ENCODE results near the gene TESPA1. TPM values are rescaled to one million over a fixed set of nuclear protein-coding genes. Genes with fewer than 3 reads are reported as not detected.

The TESPA1 gene
- total RNA-seq, 1 experiment from 2014 or later = not detected

DNA sequence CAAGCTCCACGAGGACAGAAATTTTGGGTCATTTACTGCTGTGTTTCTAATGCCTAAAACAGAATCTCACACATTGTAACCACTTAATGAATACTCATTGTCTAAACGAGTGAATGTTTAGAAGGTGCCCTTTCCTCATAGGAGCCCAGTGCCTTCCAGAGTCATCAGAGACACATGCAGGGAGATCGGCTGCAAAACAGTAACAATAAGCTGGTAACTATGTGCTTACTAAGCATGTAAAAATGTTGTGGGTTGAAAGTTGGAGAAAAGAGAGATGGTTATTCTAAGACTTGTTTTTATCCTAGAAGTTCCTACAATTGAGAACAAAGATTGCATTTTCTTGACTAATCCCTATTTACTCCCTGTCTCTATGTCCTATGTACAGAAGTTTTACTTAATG is 7.4 kb downstream of the TESPA1 start:
- TF ChIP-seq, protein P1, sequence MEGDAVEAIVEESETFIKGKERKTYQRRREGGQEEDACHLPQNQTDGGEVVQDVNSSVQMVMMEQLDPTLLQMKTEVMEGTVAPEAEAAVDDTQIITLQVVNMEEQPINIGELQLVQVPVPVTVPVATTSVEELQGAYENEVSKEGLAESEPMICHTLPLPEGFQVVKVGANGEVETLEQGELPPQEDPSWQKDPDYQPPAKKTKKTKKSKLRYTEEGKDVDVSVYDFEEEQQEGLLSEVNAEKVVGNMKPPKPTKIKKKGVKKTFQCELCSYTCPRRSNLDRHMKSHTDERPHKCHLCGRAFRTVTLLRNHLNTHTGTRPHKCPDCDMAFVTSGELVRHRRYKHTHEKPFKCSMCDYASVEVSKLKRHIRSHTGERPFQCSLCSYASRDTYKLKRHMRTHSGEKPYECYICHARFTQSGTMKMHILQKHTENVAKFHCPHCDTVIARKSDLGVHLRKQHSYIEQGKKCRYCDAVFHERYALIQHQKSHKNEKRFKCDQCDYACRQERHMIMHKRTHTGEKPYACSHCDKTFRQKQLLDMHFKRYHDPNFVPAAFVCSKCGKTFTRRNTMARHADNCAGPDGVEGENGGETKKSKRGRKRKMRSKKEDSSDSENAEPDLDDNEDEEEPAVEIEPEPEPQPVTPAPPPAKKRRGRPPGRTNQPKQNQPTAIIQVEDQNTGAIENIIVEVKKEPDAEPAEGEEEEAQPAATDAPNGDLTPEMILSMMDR (IDR thresholded peaks at IDR 0.05; ENCODE audit: insufficient read depth in 1 of 2, low read depth in 1 of 2, low read length in 1 of 2, severe bottlenecking in 1 of 2, unreplicated experiment in 1 of 2) = no peak
- intact Hi-C loops (cut with micrococcal nuclease; ENCODE audit: unreplicated experiment) = no loop called here
- Mint-ChIP-seq H3K9me3 (ENCODE audit: unreplicated experiment) (no peaks in the 10 kb centered on the region), H3K36me3 (ENCODE audit: insufficient read depth, unreplicated experiment) (no peaks in the 10 kb centered on the region), H3K27me3 (ENCODE audit: insufficient read depth, unreplicated experiment) (peaks cover 7% of the 10 kb centered on the region), H3K27ac (ENCODE audit: unreplicated experiment) (no peak overlapping the region), H3K4me3 (ENCODE audit: unreplicated experiment) (no peak overlapping the region), H3K4me1 (ENCODE audit: low read depth, unreplicated experiment) (peaks cover 7% of the 10 kb centered on the region)
- H3K27me3 ChIP-seq (replicated peaks; ENCODE audit: control insufficient read depth, insufficient read depth, low read length) = no peaks in the 10 kb centered on the region
- BruUV-seq (replicated peaks) = no TSS peak
- no peaks in the 10 kb centered on the region; the same call in 1 of the 2 replicates for H3K4me1 ChIP-seq
- no peaks in the 10 kb centered on the region for H3K9me3 ChIP-seq
- CTCF ChIA-PET = no interaction called here
- H3K36me3 ChIP-seq (ENCODE audit: control insufficient read depth, insufficient read depth, low read length) = no peaks in the 10 kb centered on the region
- no peak overlapping the region for H3K4me3 ChIP-seq (ENCODE audit: low read depth, low read length)
- DNase-seq = no peak
- POLR2A ChIA-PET = no interaction called here

DNA sequence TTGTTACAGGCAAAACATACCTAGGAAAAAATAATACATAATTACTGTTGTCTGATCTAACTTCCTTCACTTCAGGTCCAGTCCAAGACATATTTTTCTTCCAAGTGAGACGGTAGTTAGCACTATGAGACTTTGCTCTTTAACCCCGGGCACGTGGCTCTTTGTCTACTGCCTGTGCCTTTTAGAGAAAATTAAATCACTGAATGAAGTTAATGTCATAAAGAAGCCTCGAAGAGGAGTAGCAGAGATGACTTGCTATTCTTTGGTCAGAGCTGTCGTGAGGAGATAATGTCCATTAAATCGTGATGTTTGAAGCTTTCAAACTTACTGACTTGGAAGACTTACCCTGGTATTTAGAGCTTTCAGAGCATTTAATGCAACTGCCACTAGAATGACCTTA is 8.7 kb downstream of the TESPA1 start:
- BruUV-seq (replicated peaks) = no TSS peak
- intact Hi-C loops (cut with micrococcal nuclease; ENCODE audit: unreplicated experiment) = no loop called here
- POLR2A ChIA-PET = no interaction called here

DNA sequence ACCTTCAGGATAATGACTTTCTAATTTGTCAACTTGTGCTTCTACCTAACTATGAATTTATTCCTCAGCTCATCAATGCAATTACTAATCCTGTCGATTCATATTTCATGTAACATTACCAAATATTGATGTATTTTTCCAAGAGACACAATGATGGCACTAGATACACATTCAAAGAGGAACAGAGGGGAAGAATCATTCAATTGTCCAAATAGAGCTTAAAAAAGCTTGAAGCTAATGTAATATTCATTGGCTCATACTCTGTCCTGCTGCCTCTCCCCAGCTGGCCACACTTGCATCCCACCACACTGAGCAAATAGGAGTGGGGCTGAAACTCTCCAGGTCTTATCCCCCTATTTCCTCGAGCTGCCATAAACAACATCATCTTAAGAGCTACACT is 9.3 kb downstream of the TESPA1 start:
- Histone ChIP-seq H3K4me3 (ENCODE audit: low read depth, low read length) (no peak overlapping the region), H3K36me3 (ENCODE audit: control insufficient read depth, insufficient read depth, low read length) (no peaks in the 10 kb centered on the region), H3K9me3 (no peaks in the 10 kb centered on the region), H3K27me3 (replicated peaks; ENCODE audit: control insufficient read depth, insufficient read depth, low read length) (no peaks in the 10 kb centered on the region), H3K4me1 (no peaks in the 10 kb centered on the region; the same call in 1 of the 2 replicates)
- H3K4me1 Mint-ChIP-seq (ENCODE audit: low read depth, unreplicated experiment) = peaks cover 7% of the 10 kb centered on the region
- no peak overlapping the region for H3K27ac Mint-ChIP-seq (ENCODE audit: unreplicated experiment)
- H3K4me3 Mint-ChIP-seq (ENCODE audit: unreplicated experiment) = no peak overlapping the region
- H3K9me3 Mint-ChIP-seq (ENCODE audit: unreplicated experiment) = no peaks in the 10 kb centered on the region
- intact Hi-C loops (cut with micrococcal nuclease; ENCODE audit: unreplicated experiment) = no loop called here
- peaks cover 7% of the 10 kb centered on the region for H3K27me3 Mint-ChIP-seq (ENCODE audit: insufficient read depth, unreplicated experiment)
- CTCF ChIA-PET = interaction anchor here (1.1 kb wide), 1 partner anchor 18 kb away, joined by 3 read pairs; no protein-coding TSS in a partner anchor
- no peak for DNase-seq
- no TSS peak for BruUV-seq (replicated peaks)
- H3K36me3 Mint-ChIP-seq (ENCODE audit: insufficient read depth, unreplicated experiment) = no peaks in the 10 kb centered on the region
- TF ChIP-seq, protein P1 (IDR thresholded peaks at IDR 0.05; ENCODE audit: insufficient read depth in 1 of 2, low read depth in 1 of 2, low read length in 1 of 2, severe bottlenecking in 1 of 2, unreplicated experiment in 1 of 2) = no peak
- POLR2A ChIA-PET = no interaction called here

More for the DNA sequence above, 8.7 kb downstream of the TESPA1 start:
- H3K27ac Mint-ChIP-seq (ENCODE audit: unreplicated experiment) = no peak overlapping the region
- Histone ChIP-seq H3K9me3 (no peaks in the 10 kb centered on the region), H3K27me3 (replicated peaks; ENCODE audit: control insufficient read depth, insufficient read depth, low read length) (no peaks in the 10 kb centered on the region), H3K4me1 (no peaks in the 10 kb centered on the region; the same call in 1 of the 2 replicates), H3K4me3 (ENCODE audit: low read depth, low read length) (no peak overlapping the region), H3K36me3 (ENCODE audit: control insufficient read depth, insufficient read depth, low read length) (no peaks in the 10 kb centered on the region)
- CTCF ChIA-PET = interaction anchor here (0.6 to 1.1 kb wide), 3 partner anchors 17 to 190 kb away, joined by 3 to 4 read pairs (median 4); no protein-coding TSS in a partner anchor
- TF ChIP-seq, protein P1 (IDR thresholded peaks at IDR 0.05; ENCODE audit: insufficient read depth in 1 of 2, low read depth in 1 of 2, low read length in 1 of 2, severe bottlenecking in 1 of 2, unreplicated experiment in 1 of 2) = no peak
- no peaks in the 10 kb centered on the region for H3K9me3 Mint-ChIP-seq (ENCODE audit: unreplicated experiment)
- no peak overlapping the region for H3K4me3 Mint-ChIP-seq (ENCODE audit: unreplicated experiment)
- no peak for DNase-seq
- peaks cover 7% of the 10 kb centered on the region for H3K27me3 Mint-ChIP-seq (ENCODE audit: insufficient read depth, unreplicated experiment)
- H3K4me1 Mint-ChIP-seq (ENCODE audit: low read depth, unreplicated experiment) = peaks cover 7% of the 10 kb centered on the region
- H3K36me3 Mint-ChIP-seq (ENCODE audit: insufficient read depth, unreplicated experiment) = no peaks in the 10 kb centered on the region
